ENCODE data around the gene WHRN. TPM values are rescaled to one million over a fixed set of nuclear protein-coding genes. Genes with fewer than 3 reads are reported as not detected.

WHRN gene
- total RNA-seq, 1 experiment from 2014 or later: 24.3 TPM

DNA sequence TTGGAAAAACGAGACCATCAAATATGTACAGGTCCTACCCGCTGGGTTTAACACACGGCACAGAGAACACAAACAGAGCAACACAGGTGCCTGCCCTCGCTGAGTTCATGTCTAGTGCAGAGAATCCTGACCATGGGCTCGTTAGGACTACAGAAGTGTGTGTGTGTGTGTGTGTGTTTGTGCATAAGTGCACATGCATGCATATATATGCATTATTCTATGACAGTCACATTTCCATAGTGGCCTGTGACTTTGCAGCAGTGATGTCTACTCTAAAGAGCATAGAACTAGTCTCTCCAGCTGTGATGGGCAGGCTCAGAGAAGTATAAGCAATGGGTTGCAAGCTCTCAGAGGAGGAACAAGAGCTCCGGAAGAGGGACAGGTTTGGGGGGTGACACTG lies 147.9 kb downstream of the WHRN start:
- POLR2A ChIA-PET: no interaction called here
- TF ChIP-seq, protein P1, sequence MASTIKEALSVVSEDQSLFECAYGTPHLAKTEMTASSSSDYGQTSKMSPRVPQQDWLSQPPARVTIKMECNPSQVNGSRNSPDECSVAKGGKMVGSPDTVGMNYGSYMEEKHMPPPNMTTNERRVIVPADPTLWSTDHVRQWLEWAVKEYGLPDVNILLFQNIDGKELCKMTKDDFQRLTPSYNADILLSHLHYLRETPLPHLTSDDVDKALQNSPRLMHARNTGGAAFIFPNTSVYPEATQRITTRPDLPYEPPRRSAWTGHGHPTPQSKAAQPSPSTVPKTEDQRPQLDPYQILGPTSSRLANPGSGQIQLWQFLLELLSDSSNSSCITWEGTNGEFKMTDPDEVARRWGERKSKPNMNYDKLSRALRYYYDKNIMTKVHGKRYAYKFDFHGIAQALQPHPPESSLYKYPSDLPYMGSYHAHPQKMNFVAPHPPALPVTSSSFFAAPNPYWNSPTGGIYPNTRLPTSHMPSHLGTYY (CRISPR knock-in tag; IDR thresholded peaks at IDR 0.05): no peak
- TF ChIP-seq FOXJ3 (CRISPR knock-in tag; IDR thresholded peaks at IDR 0.05; ENCODE audit: borderline replicate concordance): no peak
- TF ChIP-seq, protein P2, sequence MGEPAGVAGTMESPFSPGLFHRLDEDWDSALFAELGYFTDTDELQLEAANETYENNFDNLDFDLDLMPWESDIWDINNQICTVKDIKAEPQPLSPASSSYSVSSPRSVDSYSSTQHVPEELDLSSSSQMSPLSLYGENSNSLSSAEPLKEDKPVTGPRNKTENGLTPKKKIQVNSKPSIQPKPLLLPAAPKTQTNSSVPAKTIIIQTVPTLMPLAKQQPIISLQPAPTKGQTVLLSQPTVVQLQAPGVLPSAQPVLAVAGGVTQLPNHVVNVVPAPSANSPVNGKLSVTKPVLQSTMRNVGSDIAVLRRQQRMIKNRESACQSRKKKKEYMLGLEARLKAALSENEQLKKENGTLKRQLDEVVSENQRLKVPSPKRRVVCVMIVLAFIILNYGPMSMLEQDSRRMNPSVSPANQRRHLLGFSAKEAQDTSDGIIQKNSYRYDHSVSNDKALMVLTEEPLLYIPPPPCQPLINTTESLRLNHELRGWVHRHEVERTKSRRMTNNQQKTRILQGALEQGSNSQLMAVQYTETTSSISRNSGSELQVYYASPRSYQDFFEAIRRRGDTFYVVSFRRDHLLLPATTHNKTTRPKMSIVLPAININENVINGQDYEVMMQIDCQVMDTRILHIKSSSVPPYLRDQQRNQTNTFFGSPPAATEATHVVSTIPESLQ (CRISPR knock-in tag; IDR thresholded peaks at IDR 0.05): no peak
- no peak for TF ChIP-seq OVOL2 (CRISPR knock-in tag; IDR thresholded peaks at IDR 0.05; ENCODE audit: borderline replicate concordance)
- no peak for TF ChIP-seq SMAD3 (CRISPR knock-in tag; IDR thresholded peaks at IDR 0.05; ENCODE audit: borderline replicate concordance)
- TF ChIP-seq ZNF219 (CRISPR knock-in tag; IDR thresholded peaks at IDR 0.05; ENCODE audit: borderline replicate concordance): no peak
- TF ChIP-seq, protein P3, sequence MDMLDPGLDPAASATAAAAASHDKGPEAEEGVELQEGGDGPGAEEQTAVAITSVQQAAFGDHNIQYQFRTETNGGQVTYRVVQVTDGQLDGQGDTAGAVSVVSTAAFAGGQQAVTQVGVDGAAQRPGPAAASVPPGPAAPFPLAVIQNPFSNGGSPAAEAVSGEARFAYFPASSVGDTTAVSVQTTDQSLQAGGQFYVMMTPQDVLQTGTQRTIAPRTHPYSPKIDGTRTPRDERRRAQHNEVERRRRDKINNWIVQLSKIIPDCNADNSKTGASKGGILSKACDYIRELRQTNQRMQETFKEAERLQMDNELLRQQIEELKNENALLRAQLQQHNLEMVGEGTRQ (CRISPR knock-in tag; IDR thresholded peaks at IDR 0.05): no peak
- TF ChIP-seq, protein P4, sequence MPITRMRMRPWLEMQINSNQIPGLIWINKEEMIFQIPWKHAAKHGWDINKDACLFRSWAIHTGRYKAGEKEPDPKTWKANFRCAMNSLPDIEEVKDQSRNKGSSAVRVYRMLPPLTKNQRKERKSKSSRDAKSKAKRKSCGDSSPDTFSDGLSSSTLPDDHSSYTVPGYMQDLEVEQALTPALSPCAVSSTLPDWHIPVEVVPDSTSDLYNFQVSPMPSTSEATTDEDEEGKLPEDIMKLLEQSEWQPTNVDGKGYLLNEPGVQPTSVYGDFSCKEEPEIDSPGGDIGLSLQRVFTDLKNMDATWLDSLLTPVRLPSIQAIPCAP (CRISPR knock-in tag; IDR thresholded peaks at IDR 0.05): no peak
- no peak for TF ChIP-seq GABPB1 (CRISPR knock-in tag; IDR thresholded peaks at IDR 0.05)
- no peak for TF ChIP-seq EMX1 (CRISPR knock-in tag; IDR thresholded peaks at IDR 0.05)
- no peak for TF ChIP-seq MXD4 (CRISPR knock-in tag; IDR thresholded peaks at IDR 0.05; ENCODE audit: borderline replicate concordance)
- TF ChIP-seq ZBTB21 (CRISPR knock-in tag; IDR thresholded peaks at IDR 0.05; ENCODE audit: borderline replicate concordance): no peak
- no peak for TF ChIP-seq PRRX2 (CRISPR knock-in tag; IDR thresholded peaks at IDR 0.05)
- TF ChIP-seq, protein P5, sequence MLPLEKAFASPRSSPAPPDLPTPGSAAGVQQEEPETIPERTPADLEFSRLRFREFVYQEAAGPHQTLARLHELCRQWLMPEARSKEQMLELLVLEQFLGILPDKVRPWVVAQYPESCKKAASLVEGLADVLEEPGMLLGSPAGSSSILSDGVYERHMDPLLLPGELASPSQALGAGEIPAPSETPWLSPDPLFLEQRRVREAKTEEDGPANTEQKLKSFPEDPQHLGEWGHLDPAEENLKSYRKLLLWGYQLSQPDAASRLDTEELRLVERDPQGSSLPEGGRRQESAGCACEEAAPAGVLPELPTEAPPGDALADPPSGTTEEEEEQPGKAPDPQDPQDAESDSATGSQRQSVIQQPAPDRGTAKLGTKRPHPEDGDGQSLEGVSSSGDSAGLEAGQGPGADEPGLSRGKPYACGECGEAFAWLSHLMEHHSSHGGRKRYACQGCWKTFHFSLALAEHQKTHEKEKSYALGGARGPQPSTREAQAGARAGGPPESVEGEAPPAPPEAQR (CRISPR knock-in tag; IDR thresholded peaks at IDR 0.05): no peak
- TF ChIP-seq, protein P6, sequence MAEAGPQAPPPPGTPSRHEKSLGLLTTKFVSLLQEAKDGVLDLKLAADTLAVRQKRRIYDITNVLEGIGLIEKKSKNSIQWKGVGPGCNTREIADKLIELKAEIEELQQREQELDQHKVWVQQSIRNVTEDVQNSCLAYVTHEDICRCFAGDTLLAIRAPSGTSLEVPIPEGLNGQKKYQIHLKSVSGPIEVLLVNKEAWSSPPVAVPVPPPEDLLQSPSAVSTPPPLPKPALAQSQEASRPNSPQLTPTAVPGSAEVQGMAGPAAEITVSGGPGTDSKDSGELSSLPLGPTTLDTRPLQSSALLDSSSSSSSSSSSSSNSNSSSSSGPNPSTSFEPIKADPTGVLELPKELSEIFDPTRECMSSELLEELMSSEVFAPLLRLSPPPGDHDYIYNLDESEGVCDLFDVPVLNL (CRISPR knock-in tag; IDR thresholded peaks at IDR 0.05; ENCODE audit: borderline replicate concordance, low read depth): no peak
- no peak for TF ChIP-seq GTF2I (CRISPR knock-in tag; conservative IDR thresholded peaks at IDR 0.05)
- TF ChIP-seq CREM (CRISPR knock-in tag; IDR thresholded peaks at IDR 0.05): no peak
- TF ChIP-seq TCF7 (CRISPR knock-in tag; IDR thresholded peaks at IDR 0.05; ENCODE audit: low read depth): no peak
- TF ChIP-seq, protein P7, sequence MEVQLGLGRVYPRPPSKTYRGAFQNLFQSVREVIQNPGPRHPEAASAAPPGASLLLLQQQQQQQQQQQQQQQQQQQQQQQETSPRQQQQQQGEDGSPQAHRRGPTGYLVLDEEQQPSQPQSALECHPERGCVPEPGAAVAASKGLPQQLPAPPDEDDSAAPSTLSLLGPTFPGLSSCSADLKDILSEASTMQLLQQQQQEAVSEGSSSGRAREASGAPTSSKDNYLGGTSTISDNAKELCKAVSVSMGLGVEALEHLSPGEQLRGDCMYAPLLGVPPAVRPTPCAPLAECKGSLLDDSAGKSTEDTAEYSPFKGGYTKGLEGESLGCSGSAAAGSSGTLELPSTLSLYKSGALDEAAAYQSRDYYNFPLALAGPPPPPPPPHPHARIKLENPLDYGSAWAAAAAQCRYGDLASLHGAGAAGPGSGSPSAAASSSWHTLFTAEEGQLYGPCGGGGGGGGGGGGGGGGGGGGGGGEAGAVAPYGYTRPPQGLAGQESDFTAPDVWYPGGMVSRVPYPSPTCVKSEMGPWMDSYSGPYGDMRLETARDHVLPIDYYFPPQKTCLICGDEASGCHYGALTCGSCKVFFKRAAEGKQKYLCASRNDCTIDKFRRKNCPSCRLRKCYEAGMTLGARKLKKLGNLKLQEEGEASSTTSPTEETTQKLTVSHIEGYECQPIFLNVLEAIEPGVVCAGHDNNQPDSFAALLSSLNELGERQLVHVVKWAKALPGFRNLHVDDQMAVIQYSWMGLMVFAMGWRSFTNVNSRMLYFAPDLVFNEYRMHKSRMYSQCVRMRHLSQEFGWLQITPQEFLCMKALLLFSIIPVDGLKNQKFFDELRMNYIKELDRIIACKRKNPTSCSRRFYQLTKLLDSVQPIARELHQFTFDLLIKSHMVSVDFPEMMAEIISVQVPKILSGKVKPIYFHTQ (CRISPR knock-in tag; IDR thresholded peaks at IDR 0.05): no peak
- TF ChIP-seq ETV6 (CRISPR knock-in tag; IDR thresholded peaks at IDR 0.05): no peak
- ATAC-seq: no peak
- Mint-ChIP-seq H3K27me3 (ENCODE audit: low read depth) (no peaks in the 10 kb centered on the region), H3K9me3 (no peaks in the 10 kb centered on the region), H3K27ac (no peak overlapping the region), H3K36me3 (peaks cover 47% of the 10 kb centered on the region), H3K4me1 (no peaks in the 10 kb centered on the region), H3K4me3 (no peak overlapping the region)
- CTCF ChIA-PET: no interaction called here
- no peak for DNase-seq (ENCODE audit: low spot score)
